Activated T-cell treated with anti-CD3 and anti-CD28 coated beads, Interleukin-2, amount 50 U/mL, for 1 hour (primary cell): ENCODE results near the gene DUSP6.
A peak's percentile ranks its signal among the peaks of the same experiment; 100 is the strongest.

Source experiments
- DNase-seq: peaks from one replicate; pipeline ENCODE4 v3.0.0-alpha.2; 2020

The DUSP6 gene, protein sequence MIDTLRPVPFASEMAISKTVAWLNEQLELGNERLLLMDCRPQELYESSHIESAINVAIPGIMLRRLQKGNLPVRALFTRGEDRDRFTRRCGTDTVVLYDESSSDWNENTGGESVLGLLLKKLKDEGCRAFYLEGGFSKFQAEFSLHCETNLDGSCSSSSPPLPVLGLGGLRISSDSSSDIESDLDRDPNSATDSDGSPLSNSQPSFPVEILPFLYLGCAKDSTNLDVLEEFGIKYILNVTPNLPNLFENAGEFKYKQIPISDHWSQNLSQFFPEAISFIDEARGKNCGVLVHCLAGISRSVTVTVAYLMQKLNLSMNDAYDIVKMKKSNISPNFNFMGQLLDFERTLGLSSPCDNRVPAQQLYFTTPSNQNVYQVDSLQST

DNA sequence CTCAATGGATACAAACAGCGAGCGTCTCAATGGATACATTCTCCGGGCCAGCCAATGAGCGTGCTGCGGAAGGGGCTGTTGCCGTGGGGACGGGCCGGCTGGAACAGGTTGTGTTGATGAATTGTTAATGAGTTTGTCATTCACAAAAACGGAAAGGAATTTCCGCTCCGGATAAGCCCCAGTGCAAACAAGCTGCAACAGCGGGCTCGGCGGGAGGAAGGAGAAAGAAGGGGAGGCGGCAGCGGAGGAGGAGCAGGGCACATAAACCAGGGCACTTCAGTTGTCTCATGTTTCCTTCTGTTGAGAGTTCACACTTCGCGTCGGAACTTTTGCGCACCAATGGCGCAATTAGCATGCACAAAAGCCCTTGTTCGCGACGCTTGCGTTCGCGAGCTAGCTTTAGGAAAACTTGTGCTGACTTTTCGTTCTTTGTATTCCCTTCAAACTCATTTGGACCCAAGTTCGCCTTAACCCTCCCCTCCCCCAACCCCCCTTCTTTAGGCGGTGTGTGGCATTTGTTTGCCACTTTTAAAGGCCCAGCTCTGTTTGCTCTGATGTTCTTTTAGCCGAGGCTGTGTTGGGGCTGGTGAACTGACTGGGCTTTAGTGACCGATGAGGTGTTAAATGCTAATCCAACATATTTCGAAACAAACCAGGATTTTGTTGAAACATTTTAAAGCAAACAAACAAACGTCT, at the start of gene DUSP6:
DUSP6 (minus strand) TSS at position 10 of the 696 bp plus-strand sequence. CDS start 462 bp downstream, outside the sequence.
- peak; percentile 76 for DNase-seq

GRCh38 chr12:89401433-89402058, 49.2 kb upstream of the DUSP6 start:
- DNase-seq: no peak

GRCh38 chr12:89400415-89400814, 48.1 kb upstream of the DUSP6 start:
- no peak for DNase-seq

- no peak for DNase-seq
Measured at GRCh38 chr12:89395712-89396111, 43.4 kb upstream of the DUSP6 start.

DNA sequence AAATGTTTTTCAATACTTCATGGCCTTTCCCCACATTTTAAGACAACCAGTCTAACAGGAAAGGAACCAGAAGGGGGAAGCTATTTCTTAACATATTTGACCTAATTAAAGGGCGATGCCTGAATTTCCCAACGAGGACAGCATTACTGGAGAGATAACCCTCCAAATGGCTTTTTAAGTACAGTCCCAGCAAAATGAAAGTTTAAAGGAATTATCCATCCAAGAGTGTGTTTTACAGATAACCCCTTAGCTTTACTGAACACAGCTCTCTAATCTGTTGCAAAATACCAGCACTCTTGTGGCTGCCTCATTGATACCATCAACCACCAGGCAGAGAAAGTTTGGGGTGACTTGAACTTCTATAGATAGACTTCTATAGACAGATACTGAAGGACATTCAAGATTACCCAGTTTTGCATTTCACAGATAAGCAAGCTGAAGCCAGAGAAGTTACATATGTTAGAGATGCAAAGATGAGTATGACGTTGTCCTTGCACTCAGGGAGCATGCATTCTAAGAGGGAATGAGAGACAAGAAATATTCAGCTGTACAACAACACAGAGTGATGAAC, 41.3 kb upstream of the DUSP6 start:
- DNase-seq: no peak

DNA sequence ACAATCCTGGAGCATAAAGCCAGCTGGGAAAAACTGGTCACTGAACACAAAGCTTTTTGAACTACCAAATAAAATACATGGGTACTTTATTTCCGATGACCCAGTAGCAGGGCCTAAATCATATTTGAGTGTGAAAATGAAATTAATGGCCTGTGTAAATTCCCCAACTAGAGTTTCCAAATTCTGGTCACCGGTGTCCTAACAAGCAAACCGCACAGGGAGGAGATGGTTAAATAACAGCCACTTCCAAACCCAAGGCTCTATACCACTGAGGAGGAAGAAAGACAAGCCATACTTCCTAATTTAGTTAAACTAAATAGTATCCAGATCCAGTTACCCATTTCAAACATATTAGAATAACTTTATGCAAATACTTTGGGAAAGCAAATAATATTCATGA, 40.1 kb upstream of the DUSP6 start:
- no peak for DNase-seq

DNA sequence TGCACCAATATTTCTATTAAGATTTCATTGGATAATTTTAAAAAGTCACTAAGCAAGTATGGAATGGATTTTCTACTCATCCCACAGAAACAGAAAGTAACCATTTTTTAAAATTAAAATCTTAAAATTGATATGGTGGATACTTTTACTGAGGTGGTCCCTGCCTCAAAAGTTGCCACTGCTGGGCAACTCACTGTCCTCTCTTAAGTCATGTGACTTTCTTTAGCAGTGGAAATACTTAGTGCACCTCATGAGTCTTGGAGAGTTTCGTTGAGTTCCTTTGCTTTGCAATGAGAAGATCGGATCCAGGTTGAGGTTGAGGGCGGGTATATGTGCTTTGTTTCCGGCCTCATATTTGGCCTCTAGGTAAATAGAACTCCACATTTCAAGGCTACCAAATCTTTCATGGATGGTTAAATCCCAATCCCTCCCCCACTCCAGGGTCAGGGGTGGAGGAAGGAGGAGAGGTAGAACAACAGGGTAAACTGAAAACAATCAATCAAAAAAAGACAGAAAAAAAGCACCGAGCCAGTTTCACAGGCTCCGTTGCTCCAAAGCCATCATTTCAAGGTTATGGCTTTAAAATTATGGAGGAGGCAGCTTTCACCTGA, 39.5 kb upstream of the DUSP6 start:
- DNase-seq: no peak

- DNase-seq: no peak
Measured at GRCh38 chr12:89390802-89391673, 38.7 kb upstream of the DUSP6 start.

DNA sequence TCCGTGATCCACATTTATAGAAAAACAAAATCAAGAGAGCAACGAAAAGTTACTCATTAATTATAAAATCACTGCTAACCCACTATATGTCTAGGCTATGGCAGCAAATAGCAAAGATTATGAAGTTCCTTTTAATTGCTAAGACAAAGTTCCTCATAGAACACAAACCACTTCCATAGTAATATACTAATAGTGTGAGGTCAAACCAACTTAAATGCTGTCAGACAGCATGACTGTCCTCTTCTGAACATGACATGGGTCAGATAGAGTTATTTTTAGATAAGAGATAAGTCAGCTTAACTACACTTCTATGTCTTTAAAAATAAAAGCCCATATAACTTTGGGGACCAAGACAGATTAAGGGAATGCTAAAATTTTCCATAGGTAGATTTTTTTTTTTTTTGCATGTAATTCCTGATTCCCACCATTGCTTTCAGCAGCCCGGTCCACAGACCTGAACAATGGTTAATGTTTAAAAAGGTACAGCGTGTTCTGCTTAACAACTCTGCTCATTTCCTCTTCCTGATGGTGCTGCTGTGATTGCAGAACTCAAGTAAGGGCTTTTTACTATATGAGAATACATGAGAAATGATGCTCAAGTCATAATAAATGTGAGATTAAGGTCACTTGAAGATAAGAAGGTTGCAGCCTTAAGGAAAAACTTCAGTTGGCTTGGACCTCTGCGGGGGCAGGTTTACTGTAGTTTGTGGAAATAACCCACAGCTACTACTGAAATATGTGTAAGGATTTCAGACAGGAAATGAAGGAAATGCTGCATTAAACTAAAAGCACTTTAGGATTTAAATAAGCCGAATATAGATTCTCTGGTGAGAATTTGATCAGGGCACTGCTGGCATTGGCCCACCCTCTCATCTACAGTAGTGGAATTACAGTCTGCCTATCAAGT, 37.7 kb upstream of the DUSP6 start:
- no peak for DNase-seq

- no peak for DNase-seq
Measured at GRCh38 chr12:89386138-89386537, 33.8 kb upstream of the DUSP6 start.

DNA sequence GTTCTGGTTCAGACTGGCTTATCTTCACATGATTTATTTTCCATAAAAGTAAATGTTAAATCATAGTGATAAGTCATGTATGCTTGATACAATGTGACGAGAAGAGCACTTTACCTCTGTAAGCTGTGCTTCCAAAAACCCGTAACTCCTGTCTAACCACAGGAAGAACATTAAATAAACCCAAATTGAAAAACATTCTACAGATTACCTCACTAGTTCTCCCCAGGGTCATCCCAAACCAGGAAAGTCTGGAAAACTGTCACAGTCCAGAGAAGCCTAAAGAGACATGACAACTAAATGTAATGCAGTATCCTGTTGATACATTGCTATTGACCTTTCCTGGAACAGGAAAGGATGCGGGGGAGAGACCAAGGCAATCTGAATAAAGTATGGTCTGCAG, 32.5 kb upstream of the DUSP6 start:
- DNase-seq: no peak

GRCh38 chr12:89384050-89384758, 31.9 kb upstream of the DUSP6 start:
- DNase-seq: no peak

- DNase-seq: no peak
Measured at GRCh38 chr12:89383235-89384049, 31.1 kb upstream of the DUSP6 start.

- no peak for DNase-seq
Measured at GRCh38 chr12:89382328-89382727, 30.0 kb upstream of the DUSP6 start.

DNA sequence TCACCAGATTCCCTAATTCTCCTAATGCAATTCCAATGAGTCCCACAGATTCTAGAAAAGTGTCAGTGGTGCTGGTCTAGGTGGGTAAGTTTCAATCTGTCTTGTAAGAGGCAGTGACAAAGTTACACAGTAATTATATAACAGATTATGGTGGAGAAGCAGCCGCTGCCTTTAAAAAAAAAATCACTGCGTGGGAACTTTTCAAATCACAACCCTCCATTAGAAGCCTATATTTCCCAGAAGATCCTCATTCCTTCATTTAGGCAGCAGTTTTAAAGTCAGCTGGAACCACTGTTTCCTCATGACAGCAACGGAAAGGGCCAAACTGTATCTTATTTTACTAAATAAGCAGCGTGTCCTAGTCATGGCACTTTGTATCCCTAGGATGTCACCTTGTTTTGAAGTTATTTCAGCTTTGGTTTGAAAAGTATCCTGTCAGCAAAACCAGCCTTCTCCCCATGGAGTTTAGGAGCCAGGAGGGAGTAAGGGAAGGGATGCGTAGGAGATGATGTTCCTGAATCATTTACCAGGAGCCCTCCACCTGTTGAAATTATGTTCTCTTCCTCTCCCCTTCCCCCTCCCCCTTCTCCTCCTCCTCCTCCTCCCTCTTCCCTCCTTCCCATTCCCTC, 27.7 kb upstream of the DUSP6 start:
- DNase-seq: no peak

GRCh38 chr12:89379148-89379838, 27.0 kb upstream of the DUSP6 start:
- no peak for DNase-seq

DNA sequence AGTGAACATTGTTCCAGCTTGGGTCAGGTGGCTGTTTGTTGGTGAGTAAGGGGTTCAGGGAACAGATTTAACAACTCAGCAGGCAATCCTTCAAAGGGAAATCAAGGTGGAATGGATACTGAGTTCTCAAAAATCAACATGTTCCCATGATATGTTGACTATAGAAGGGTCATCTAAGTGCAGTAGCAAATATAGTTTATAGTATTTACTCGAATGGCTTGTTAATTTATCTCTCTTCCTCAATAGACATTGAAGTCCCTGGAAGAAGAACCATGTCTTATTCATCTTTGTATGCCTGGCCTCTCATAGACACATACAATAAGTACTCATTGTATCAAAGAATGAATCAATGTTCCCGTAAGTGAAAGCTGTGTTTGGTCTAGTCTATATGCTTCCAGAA, 24.5 kb upstream of the DUSP6 start:
- DNase-seq: no peak

DNA sequence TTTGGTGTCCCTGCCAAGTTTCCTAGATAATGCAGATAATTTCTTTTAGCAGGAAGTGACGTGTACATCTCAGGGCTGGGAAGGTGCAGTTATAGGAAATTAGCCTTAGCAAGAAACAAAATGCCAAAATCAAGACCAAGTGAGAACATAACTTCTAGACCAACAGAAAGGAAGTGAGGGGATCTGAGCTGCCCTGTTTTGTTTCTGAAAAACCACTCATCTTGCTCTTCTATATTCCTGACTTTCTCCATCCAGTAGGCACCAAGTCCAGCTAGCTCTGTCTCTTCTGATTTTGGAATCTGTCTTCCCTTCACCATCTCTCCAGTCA, 23.9 kb upstream of the DUSP6 start:
- no peak for DNase-seq
